Measurements from ENCODE around the gene ERBB4. TPM values are rescaled to one million over a fixed set of nuclear protein-coding genes. Genes with fewer than 3 reads are reported as not detected.

ERBB4 gene
- total RNA-seq, 1 donor from 2014 or later: 0.36 TPM

DNA sequence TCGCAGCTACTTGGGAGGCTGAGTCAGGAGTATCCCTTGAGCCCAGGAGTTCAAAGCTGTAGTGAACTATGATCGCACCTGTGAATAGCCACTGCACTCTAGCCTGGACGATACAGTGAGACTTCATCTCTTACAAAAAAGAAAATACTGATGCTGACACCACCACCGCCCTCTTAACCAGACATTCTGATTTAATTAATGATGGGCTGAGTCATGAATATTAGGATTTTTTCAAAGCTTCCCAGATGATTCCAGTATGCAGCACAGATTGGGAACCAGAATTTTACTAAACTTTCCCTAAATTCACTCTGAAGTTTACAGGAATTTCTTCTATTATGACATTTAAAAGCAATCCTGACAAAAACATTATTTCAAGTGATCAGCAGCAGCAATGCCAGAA lies 130.1 kb downstream of the ERBB4 start:
- Mint-ChIP-seq H3K4me3 (ENCODE audit: unreplicated experiment) (no peak overlapping the region), H3K27ac (ENCODE audit: unreplicated experiment) (no peak overlapping the region), H3K9me3 (ENCODE audit: unreplicated experiment) (no peaks in the 10 kb centered on the region), H3K36me3 (ENCODE audit: low read depth, unreplicated experiment) (no peaks in the 10 kb centered on the region), H3K4me1 (ENCODE audit: unreplicated experiment) (no peaks in the 10 kb centered on the region), H3K27me3 (ENCODE audit: unreplicated experiment) (peaks cover 2% of the 10 kb centered on the region)
- TF ChIP-seq, protein P1, sequence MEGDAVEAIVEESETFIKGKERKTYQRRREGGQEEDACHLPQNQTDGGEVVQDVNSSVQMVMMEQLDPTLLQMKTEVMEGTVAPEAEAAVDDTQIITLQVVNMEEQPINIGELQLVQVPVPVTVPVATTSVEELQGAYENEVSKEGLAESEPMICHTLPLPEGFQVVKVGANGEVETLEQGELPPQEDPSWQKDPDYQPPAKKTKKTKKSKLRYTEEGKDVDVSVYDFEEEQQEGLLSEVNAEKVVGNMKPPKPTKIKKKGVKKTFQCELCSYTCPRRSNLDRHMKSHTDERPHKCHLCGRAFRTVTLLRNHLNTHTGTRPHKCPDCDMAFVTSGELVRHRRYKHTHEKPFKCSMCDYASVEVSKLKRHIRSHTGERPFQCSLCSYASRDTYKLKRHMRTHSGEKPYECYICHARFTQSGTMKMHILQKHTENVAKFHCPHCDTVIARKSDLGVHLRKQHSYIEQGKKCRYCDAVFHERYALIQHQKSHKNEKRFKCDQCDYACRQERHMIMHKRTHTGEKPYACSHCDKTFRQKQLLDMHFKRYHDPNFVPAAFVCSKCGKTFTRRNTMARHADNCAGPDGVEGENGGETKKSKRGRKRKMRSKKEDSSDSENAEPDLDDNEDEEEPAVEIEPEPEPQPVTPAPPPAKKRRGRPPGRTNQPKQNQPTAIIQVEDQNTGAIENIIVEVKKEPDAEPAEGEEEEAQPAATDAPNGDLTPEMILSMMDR (IDR thresholded peaks at IDR 0.05; ENCODE audit: unreplicated experiment): no peak
- no peak for DNase-seq (ENCODE audit: low spot score)

DNA sequence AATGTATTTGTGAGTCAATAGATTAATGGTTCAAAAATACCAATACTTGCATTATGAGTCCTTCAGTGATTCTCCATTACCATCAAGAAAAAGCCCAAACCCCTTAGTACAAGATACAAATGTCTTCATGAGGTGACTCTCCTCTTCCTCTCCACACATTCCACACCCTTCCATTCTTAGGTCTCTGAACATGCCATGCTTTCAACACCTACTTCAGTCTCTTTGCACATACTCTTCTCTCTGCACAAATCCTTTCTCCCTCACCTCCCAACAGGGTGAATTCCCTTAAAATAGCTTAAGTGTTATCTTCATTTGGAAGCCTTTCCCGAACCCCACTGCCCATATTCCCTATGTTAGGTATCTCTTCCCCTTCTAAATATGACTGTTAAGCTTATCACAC lies 131.9 kb downstream of the ERBB4 start:
- TF ChIP-seq, protein P1 (IDR thresholded peaks at IDR 0.05; ENCODE audit: unreplicated experiment): no peak
- DNase-seq (ENCODE audit: low spot score): no peak
- Mint-ChIP-seq H3K36me3 (ENCODE audit: low read depth, unreplicated experiment) (no peaks in the 10 kb centered on the region), H3K27ac (ENCODE audit: unreplicated experiment) (no peak overlapping the region), H3K4me1 (ENCODE audit: unreplicated experiment) (no peaks in the 10 kb centered on the region), H3K27me3 (ENCODE audit: unreplicated experiment) (peaks cover 2% of the 10 kb centered on the region), H3K4me3 (ENCODE audit: unreplicated experiment) (no peak overlapping the region), H3K9me3 (ENCODE audit: unreplicated experiment) (no peaks in the 10 kb centered on the region)

DNA sequence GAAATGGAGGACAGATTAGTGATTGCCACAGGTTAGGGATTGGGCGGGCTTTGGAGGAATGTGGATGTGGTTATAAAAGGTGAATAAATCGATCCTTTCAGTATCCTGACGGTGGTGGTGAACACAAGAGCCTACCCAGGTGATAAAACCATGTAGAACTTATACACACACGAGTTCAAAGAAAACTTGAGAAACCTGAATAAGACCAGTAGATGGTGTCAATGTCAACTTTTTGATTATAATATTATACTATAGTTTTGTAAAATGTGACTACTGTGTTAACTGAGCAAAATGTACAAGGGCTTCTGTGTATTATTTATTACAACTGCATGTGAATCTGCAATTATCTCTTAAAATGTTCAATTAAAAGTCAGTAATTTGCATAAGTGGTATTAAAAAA lies 136.3 kb downstream of the ERBB4 start:
- no peaks in the 10 kb centered on the region for H3K36me3 Mint-ChIP-seq (ENCODE audit: low read depth, unreplicated experiment)
- H3K27me3 Mint-ChIP-seq (ENCODE audit: unreplicated experiment): peaks cover 2% of the 10 kb centered on the region
- H3K4me1 Mint-ChIP-seq (ENCODE audit: unreplicated experiment): no peaks in the 10 kb centered on the region
- TF ChIP-seq, protein P1 (IDR thresholded peaks at IDR 0.05; ENCODE audit: unreplicated experiment): no peak
- H3K27ac Mint-ChIP-seq (ENCODE audit: unreplicated experiment): no peak overlapping the region
- H3K4me3 Mint-ChIP-seq (ENCODE audit: unreplicated experiment): no peak overlapping the region
- H3K9me3 Mint-ChIP-seq (ENCODE audit: unreplicated experiment): no peaks in the 10 kb centered on the region
- no peak for DNase-seq (ENCODE audit: low spot score)

DNA sequence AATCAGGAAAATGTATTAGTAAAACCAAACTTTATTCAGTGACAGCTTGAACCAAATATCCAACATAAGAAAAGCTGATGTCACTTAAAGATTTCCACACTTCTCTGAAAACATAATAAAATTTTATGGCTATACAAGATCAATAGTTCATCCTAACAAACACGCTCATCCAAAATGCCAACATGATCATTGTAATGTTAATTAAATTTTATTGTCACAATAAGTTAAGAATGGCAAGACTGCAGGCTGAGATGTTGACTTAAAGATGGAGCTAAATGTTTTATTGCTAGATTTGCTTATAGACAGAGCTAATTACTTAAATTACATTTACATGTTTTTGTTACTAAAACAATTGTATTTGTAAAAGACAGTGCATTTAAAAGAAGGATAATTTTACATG lies 140.3 kb downstream of the ERBB4 start:
- no peaks in the 10 kb centered on the region for H3K9me3 Mint-ChIP-seq (ENCODE audit: unreplicated experiment)
- no peak for DNase-seq (ENCODE audit: low spot score)
- H3K27ac Mint-ChIP-seq (ENCODE audit: unreplicated experiment): no peak overlapping the region
- TF ChIP-seq, protein P1 (IDR thresholded peaks at IDR 0.05; ENCODE audit: unreplicated experiment): no peak
- H3K4me3 Mint-ChIP-seq (ENCODE audit: unreplicated experiment): no peak overlapping the region
- H3K36me3 Mint-ChIP-seq (ENCODE audit: low read depth, unreplicated experiment): no peaks in the 10 kb centered on the region
- H3K27me3 Mint-ChIP-seq (ENCODE audit: unreplicated experiment): no peaks in the 10 kb centered on the region
- H3K4me1 Mint-ChIP-seq (ENCODE audit: unreplicated experiment): no peaks in the 10 kb centered on the region

DNA sequence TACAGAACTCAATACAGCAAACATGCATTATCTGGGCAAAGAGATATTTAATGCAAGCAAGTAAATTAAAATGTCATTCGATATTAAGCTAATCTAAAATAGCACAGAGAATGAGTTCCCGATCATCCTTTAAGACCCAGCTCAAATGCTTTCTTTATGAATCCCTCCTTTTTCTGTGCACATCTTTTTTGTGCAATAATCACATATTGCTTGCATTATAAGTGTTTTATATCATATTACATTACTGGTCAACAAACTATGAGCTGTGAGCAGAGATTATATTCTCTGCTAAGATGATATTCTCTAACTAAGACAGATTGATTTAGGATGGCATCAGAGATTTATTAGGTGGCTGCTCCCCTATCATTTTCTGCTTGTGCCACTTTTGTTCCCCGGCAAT lies 146.1 kb downstream of the ERBB4 start:
- Mint-ChIP-seq H3K4me3 (ENCODE audit: unreplicated experiment) (no peak overlapping the region), H3K36me3 (ENCODE audit: low read depth, unreplicated experiment) (no peaks in the 10 kb centered on the region), H3K9me3 (ENCODE audit: unreplicated experiment) (no peaks in the 10 kb centered on the region), H3K4me1 (ENCODE audit: unreplicated experiment) (no peaks in the 10 kb centered on the region), H3K27ac (ENCODE audit: unreplicated experiment) (no peak overlapping the region), H3K27me3 (ENCODE audit: unreplicated experiment) (no peaks in the 10 kb centered on the region)
- TF ChIP-seq, protein P1 (IDR thresholded peaks at IDR 0.05; ENCODE audit: unreplicated experiment): no peak
- DNase-seq (ENCODE audit: low spot score): no peak
